H1 (cell line): ENCODE data around the gene FHIT. TPM values are rescaled to one million over a fixed set of nuclear protein-coding genes. Genes with fewer than 3 reads are reported as not detected.

Experiments used
- CHD2 ChIP-seq: IDR thresholded peaks from 2 replicates; pipeline ENCODE4 v1.6.1; 2012; ENCODE audit warnings: low read length, improper control_type of control experiment
- polyA plus RNA-seq, 7 experiments: library from polyadenylated mRNA; depleted of rRNA in 3 of 7; stranded (reverse) in 5 of 7; unstranded in 2 of 7; fragments of >200 nt in 5 of 7; fragments of 200-250 nt in 2 of 7; gene quantifications; 1 replicate in 5 of 7; 2 replicates in 1 of 7; 4 replicates in 1 of 7; pipeline versions ENCODE4 v1.2.1 to v1.2.3, GENCODE V29; 2011 to 2013; ENCODE audit warnings: missing spikeins in 2 of 7, mixed read lengths in 2 of 7
- total RNA-seq: library from RNA; stranded (reverse); fragmentation: NEBNext Ultra II Directional; extraction: Animal tissue kit (Norgen Biotek cat#: 25700); gene quantifications from 2 replicates; pipeline ENCODE4 v1.2.1, GENCODE V29; 2021

Gene FHIT
- total and polyA plus RNA-seq, 2 of the 8 experiments (the other 6 are each of a cell fraction or from before 2014, with no cell fraction given): 1.2 to 3.2 TPM

DNA sequence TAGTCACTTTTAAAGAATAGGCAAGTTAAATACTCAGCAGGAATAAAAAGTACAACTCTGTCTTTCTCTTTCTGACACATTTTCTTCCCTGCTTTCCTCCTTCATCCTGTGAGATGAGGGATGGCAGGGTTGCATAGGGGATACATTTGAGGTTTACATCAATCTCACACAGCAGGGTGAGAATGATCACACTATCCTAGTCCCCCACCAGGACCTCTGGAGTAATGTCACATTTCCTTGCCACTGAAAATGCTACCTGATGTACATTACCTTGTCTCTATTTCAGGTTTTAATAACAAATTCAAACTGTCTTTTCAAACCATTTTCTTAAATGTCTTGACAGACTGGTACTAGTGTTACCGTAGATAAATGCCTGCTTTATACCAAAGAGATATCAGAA is 816.9 kb downstream of the FHIT start (continued):
- no peak for TF ChIP-seq CHD2
